ENCODE measurements around the gene TMOD2. TPM values are rescaled to one million over a fixed set of nuclear protein-coding genes. Genes with fewer than 3 reads are reported as not detected.

The TMOD2 gene
- total RNA-seq, 1 experiment from 2014 or later, result 3.0 TPM

DNA sequence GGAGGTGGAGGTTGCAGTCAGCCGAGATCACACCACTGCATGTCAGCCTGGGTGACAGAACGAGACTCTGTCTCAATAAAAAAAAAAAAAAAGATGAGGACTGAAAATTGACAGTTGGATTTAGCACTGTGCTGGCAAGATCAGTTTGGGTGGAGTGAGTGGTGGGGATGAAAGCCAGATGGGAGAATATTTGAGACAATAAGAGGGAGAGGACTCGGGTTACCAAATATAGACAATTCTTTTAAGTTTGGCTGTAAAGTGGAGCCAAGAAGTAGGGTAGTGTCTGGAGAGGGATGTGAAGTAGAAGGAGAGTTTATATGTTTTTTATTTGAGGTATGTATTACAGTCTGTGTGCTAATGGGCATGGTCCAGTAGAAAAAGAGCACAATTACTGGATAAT, 98.5 kb downstream of the TMOD2 start:
- H2BK5ac ChIP-seq (ENCODE audit: insufficient read length, low read length), result no peak overlapping the region
- no peak overlapping the region for H3K27ac ChIP-seq (ENCODE audit: insufficient read length, low read depth, low read length)
- H3K79me2 ChIP-seq (ENCODE audit: insufficient read depth, low read length), result no peaks in the 10 kb centered on the region
- Mint-ChIP-seq H3K4me1 (peaks cover 23 to 24% of the 10 kb centered on the region in 2 experiments), H3K27me3 (ENCODE audit: low read depth) (no peaks in the 10 kb centered on the region), H3K9me3 (no peaks in the 10 kb centered on the region), H3K36me3 (ENCODE audit: insufficient read depth in 1 of 3, low read depth in 3 of 3) (no peaks in the 10 kb centered on the region), H3K4me3 (no peak overlapping the region), H3K27ac (no peak overlapping the region; a peak in 1 of 7 replicates)
- no peak overlapping the region for H3K9ac ChIP-seq (ENCODE audit: extremely low read depth, insufficient read length, low read length)
- no peak overlapping the region for H3K4ac ChIP-seq (ENCODE audit: low read depth, low read length)
- no peak for DNase-seq
- no CpG with 5 or more reads among the region's 3 CpGs for WGBS (ENCODE audit: extremely low coverage, insufficient read length, low lambda C conversion rate)
- H3K27me3 ChIP-seq (ENCODE audit: insufficient read depth, low read length), result no peaks in the 10 kb centered on the region
- H3K14ac ChIP-seq (ENCODE audit: insufficient read depth, low read length), result no peak overlapping the region
- H2AFZ ChIP-seq (ENCODE audit: low read length), result no peak overlapping the region
- no peak overlapping the region for H2AK5ac ChIP-seq (ENCODE audit: insufficient read length, low read length)
- no peak overlapping the region for H2BK120ac ChIP-seq (ENCODE audit: low read depth, low read length, poor library complexity, severe bottlenecking)
- TF ChIP-seq, protein P1, sequence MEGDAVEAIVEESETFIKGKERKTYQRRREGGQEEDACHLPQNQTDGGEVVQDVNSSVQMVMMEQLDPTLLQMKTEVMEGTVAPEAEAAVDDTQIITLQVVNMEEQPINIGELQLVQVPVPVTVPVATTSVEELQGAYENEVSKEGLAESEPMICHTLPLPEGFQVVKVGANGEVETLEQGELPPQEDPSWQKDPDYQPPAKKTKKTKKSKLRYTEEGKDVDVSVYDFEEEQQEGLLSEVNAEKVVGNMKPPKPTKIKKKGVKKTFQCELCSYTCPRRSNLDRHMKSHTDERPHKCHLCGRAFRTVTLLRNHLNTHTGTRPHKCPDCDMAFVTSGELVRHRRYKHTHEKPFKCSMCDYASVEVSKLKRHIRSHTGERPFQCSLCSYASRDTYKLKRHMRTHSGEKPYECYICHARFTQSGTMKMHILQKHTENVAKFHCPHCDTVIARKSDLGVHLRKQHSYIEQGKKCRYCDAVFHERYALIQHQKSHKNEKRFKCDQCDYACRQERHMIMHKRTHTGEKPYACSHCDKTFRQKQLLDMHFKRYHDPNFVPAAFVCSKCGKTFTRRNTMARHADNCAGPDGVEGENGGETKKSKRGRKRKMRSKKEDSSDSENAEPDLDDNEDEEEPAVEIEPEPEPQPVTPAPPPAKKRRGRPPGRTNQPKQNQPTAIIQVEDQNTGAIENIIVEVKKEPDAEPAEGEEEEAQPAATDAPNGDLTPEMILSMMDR (conservative IDR thresholded peaks at IDR 0.05), result no peak
- H4K8ac ChIP-seq (replicated peaks; ENCODE audit: insufficient read length, low read depth, low read length), result no peak overlapping the region
- H2BK12ac ChIP-seq (ENCODE audit: insufficient read length, low read depth, low read length), result no peak overlapping the region
- H4K5ac ChIP-seq (ENCODE audit: insufficient read length, low read depth, low read length), result no peak overlapping the region
- H3K9me3 ChIP-seq (ENCODE audit: control insufficient read depth, low read depth, low read length), result no peaks in the 10 kb centered on the region
- no peak overlapping the region for H3T11ph ChIP-seq (ENCODE audit: low read length)
- H3K4me2 ChIP-seq (ENCODE audit: insufficient read depth, insufficient read length, low read length), result no peak overlapping the region
- no peak overlapping the region for H3K23ac ChIP-seq (ENCODE audit: insufficient read length, low read depth, low read length)
- H4K20me1 ChIP-seq (ENCODE audit: control insufficient read depth, insufficient read depth, insufficient read length), result no peaks in the 10 kb centered on the region
- H3K23me2 ChIP-seq (ENCODE audit: insufficient read length, low read depth, low read length, poor library complexity, severe bottlenecking), result no peaks in the 10 kb centered on the region
- H3K56ac ChIP-seq (ENCODE audit: insufficient read length, low read depth, low read length), result no peak overlapping the region
- no peak overlapping the region for H4K91ac ChIP-seq (ENCODE audit: insufficient read length, low read depth, low read length)
- no peak overlapping the region for H3K18ac ChIP-seq (ENCODE audit: insufficient read length, low read depth, low read length)
- H3K79me1 ChIP-seq (ENCODE audit: insufficient read depth, low read depth, low read length, poor library complexity, severe bottlenecking), result peaks cover 3% of the 10 kb centered on the region
- no peak overlapping the region for H2BK20ac ChIP-seq (ENCODE audit: low read depth, low read length, poor library complexity, severe bottlenecking)
- H2BK15ac ChIP-seq (ENCODE audit: low read depth, low read length), result no peak overlapping the region
- peaks cover under 1% of the 10 kb centered on the region; the same call in 1 of the 2 replicates for H3K4me1 ChIP-seq (ENCODE audit: insufficient read depth, low read length)
